ENCODE results near the gene TTC33.

The TTC33 gene

DNA sequence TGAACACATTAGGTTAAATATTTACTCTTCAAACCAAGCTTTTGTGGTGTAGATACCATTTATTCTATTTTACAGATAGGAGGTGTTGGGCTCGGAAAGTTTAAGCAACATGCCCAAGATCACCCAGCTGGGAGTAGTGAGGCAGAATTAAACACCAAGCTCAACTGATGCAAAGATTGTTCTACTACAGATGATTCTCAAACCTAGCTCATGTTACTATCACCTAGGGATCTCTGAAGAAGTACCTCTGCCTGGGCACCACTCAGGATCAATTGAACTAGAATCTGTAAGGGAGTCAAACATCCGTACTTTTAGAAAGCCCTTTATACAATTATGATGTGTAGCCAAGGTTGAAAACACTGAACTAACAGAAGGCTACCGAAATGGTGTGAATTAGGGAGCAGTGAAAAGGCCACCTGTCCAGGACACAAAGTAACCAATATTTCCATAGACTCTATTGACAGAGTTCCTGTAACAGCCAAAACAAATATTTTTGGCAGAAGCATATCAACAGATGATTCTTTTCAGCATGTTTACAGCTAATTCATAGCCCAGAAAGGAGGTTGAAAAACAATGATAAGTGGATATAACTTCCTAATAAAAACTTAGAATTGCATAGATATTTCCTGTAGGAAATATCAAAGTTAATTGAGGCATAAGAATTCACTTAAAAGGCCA is 234.5 kb downstream of the TTC33 start:
- DNase-seq (ENCODE audit: low spot score), result no peak

DNA sequence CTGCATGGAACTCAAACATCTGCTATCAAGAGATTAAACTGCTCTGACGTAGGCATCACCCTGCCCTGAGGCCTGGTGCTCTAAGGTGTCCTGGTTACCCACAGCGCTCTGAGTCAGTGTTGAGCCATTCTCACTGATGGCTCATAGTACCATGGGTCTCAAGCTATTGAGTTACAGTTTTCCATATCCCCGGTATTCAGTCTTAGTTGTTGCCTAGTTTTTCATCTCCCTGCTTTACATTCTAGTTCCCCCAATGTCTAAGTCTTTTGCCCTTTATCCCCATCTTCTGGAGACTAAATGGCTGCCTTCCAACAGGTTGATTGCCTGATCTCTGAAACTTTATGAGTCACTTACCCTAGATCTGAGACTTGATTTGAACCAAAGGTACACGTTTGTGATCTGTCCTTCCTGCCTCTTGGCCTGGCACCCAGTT is 237.3 kb downstream of the TTC33 start:
- DNase-seq (ENCODE audit: low spot score), result no peak

DNA sequence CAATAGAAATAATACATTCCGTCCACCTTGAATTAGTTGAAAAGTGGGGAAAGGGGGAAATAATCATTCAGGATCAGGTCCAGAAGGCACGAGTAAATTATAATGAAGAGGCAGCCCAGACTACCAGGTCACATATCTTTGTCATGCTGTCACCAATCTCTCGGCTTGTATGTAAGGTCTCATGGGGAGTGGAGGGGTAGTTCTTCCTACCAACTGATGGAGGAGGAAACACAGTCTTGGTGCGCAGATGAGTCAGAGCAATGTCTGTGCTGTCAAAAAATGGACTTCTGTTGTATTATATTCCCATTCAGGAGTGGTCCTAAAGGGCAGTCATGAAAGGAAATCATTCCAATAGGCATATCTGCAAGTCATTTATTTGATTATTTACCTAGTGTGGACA is 240.3 kb downstream of the TTC33 start:
- DNase-seq (ENCODE audit: low spot score), result no peak

DNA sequence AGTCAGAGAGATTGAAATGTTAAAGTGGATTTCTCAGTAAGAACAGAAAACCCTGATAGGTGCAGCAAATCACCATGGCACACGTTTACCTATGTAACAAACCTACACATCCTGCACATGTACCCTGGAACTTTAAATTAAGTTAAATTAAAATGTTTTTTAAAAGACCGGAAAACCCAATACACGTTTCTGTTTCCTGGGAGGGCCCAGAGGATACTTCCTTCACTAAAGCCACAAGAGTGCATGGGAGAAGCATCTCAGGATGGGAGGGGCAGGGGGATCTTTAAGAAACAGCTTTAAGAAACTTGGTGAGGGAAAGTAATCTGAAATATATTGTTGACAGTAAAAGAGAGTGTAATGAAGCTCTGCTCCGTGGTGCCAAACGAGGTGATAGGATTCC is 240.8 kb downstream of the TTC33 start:
- DNase-seq (ENCODE audit: low spot score), result no peak

DNA sequence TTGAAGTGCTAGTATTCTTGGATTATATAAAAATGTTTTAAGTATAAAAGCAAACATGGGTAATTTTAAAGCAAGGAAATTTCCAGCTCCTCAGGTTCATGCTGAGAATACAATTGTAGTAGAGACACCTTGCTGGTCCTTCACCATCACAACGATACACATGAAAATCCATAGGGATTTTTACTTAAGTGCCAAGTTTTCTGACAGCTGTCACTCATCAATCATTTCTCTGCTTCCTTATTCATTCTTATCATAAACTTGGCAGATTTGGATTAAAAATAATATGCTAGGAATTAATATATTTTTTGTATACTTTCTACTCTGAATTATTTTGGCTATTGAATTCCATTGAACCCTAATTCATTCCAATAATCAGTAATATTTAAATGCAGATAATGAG is 244.0 kb downstream of the TTC33 start:
- no peak for DNase-seq (ENCODE audit: low spot score)

DNA sequence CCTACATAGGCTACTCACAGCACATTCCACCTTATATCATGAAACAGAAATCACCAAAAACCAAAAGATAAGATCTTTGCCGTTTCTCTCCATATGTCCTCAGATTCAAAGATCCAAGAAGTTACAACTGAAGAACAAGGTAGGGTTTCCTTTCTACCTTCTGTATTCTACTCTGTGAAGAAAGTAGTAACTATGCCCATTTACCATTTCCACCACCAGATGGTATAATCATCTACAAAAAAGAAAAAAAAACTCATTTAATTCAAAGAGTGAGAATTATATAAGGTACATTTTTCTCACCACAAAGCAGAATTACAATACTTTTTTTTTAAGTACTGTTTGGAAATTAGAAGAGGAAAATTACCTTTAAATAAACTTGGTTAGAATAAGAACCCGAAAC is 248.7 kb downstream of the TTC33 start:
- DNase-seq (ENCODE audit: low spot score), result no peak

DNA sequence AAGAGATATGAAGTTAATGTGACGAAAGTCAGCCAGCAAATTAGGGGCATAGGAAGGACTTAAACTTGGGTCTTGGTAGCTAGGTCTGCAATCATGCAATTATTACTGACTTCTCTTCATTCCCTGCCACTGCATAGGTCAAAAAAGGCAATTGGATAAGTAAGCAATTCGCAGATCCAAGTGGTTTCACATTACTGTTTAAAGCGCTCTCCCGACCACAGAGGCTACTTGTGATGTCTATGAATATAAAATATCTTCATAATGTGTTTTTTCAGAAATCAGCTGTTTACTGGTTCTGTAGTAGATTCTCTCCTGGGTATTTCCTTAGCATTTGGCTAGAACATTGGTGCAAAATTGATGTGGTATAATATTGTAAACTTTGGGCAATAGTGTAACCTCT is 250.7 kb downstream of the TTC33 start:
- DNase-seq (ENCODE audit: low spot score), result no peak

DNA sequence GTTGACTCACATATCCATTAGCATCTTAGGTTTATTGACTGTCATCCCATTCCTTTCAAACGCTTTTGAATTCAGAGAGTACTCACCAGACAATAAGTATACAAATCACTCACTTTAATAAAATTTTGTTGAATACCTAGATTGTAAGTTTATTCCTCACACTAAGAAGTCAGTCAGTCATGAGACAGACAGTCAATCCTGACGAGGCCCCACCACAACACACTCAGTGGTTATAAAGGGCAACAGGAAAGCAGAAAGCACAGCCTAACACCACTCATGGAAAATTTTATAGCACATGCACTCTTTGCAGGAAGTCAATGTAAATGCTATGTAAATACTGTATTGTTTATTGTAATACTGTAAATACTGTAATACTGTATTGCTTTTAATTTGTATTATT is 252.3 kb downstream of the TTC33 start:
- no peak for DNase-seq (ENCODE audit: low spot score)

DNA sequence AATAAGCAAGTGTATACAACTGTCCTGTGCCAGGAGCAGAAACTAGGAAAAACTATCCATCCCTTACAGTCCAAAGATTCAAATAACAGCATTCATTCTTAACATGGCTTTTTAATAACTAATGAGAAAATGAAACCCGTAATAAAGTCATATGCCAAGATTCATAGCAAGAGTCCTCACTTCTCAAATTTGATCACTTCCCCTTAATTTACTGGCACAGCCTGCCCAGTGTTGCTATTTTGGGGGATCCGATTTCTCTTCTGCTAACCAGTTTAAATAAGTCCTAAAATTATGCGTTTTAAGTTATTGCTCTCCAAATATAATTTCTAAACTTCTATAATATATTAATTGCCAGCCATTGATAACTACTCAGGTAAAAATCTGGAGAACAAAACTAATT is 253.0 kb downstream of the TTC33 start:
- DNase-seq (ENCODE audit: low spot score), result no peak

DNA sequence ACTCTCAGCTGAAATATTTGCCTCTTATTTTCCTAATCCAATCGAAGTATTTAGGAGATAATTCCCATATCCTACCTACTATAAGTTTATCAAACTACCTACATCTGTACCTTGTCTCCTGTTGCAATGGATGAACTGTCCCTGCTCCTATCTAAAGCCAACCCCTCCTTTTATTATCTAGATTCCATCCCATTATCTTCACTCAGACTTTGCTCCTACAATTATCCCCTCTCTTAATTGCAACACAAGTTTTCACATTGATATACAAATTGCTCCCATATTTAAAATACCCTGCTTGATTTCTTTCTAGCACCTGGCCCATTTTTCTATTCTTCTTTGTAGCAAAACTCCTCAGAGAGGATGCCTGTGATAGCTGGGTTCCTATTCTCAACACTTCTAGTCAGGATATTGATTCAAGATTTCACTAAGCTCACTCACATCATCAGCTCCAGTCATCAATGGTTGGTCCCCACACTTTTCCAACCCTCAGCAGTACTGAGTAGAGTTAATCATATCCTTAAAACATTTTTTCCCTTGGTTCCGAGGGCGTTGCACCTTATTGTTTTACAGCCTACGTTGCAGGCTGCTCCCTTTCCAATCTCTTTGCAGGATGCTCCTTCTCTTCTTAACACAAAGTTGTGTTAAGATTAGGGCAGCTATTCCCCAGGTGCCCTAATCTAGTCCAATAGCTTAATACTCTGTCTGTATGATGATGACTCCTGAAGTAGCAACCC is 253.9 kb downstream of the TTC33 start:
- DNase-seq (ENCODE audit: low spot score), result no peak

DNA sequence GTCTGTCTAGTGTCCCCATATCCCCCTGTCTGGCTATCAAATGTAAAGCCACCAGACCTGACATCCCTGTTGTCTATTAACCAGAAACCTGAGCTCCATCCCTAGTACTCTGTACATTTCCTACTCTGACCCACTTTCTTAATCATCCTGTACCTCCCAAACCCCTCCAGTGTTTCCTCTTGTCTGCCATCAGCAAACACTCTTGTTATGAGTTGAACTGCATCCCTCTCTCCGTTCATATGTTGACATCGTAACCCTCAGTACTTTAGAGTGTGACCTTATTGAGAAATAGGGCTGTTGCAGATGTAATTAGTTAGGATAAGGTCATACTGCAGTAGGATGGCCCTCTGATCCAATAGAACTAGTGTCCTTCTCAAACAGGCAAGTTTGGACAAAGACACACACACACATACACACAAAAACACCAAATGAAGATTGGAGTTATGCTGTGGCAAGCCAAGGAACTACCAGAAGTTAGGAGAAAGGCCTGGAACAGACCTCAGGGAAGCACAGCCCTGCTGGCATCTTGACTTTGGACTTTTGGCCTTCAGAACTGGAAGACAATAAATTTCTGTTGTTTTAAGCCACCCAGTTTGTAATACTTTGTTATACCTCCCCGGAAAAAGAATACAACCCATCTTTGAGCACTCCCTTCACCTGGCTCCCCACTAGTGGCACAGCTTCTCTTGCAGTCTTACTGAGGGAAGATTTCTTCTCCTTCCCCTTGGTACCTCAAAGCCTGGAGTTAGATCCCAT is 256.1 kb downstream of the TTC33 start:
- DNase-seq (ENCODE audit: low spot score), result no peak

DNA sequence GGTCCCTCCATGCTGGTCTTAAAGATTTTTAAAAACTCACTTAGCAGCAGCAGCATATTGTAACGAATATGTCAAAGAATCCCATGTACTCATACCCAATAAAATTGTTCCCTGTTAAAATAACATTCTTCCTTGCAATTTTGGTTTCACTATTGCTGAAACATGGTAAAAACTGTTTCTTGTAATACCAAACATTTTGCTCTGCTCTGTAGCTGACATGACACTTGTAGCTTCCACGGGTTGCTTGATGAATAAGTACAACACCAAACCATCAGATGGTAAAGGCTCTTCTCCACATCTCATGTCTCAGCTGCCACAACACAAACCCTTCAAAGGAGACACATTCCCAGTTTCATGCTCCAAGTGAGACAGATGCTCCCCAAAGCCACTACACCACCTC is 256.8 kb downstream of the TTC33 start:
- DNase-seq (ENCODE audit: low spot score), result no peak

DNA sequence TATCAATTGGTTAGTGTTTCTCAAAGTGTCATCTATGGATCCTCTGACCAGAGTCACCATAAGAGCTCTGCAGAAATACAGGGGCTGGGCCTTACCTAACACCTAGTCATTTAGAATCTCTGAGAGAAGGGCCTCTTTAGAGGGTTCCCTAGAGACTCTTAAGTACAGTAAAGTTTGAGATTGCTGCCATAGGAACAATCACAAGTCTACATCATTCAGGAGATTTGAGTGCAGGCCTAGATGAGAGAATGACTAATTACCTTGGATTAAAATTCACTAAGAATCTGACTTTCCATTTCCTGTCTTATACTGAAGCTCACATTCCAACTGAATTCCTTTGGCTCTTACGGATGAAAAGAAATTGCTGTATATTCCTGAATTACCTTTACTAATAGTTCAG is 258.2 kb downstream of the TTC33 start:
- DNase-seq (ENCODE audit: low spot score), result no peak

DNA sequence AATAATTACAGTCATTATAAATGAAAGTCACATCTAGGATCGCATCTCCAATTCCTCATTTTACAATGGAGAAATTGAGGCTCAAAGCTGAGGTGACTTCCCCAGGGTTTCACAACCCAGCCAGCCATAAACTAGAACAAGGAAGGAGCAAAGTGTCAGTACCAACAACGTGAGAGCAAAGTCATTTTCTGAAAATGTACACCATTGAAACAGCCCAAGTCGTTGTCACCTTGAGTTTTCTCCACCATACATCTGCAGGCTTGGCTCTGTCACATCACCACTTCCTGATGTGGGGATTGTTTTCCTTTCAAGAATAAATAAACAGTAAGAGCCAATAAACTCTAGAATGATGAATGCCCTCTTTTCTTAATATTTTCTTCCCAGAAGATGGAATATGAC is 260.5 kb downstream of the TTC33 start:
- DNase-seq (ENCODE audit: low spot score), result no peak

DNA sequence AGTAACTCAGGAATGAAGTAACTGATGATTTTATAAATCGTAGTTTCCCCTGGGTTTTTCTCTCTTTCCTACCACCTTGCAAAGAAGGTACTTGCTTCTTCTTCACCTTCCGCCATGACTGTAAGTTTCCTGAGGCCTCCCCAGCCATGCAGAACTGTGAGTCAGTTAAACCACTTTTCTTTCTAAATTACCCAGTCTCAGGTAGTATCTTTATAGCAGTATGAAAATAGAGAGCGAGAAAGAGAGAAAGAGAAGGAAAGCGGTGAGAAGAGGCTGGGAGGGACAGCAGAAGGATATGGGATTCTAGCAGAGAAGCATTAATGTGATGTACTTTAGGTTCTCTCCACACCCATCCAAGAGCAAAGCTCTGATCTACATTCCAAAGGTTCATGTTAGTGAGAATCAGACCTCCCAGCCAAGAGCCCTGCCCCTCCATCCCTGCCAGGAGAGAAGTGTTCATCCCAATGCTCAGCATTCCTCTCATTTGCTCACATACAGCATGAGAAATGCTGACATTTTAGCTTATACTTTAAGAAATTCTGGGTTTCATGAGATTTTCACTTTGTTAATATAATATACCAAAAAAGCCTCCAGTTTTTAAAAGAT is 261.0 kb downstream of the TTC33 start:
- no peak for DNase-seq (ENCODE audit: low spot score)

DNA sequence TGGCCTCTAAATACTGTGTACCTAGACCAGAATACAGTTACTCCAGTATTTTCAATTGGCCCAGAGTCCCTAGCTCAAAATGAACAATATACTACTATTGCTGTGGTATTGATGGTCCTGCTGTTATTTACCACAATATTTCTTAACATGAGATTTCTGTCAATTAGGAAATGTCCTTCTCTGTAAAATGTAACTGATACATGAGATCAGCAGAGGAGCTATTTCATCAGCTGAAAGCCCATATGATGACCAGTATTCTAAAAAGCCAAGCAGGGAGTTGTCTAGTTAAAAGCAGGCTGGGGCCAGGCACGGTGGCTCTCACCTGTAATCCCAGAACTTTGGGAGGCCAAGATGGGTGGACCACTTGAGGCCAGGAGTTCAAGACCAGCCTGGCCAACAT is 263.7 kb downstream of the TTC33 start:
- no peak for DNase-seq (ENCODE audit: low spot score)

DNA sequence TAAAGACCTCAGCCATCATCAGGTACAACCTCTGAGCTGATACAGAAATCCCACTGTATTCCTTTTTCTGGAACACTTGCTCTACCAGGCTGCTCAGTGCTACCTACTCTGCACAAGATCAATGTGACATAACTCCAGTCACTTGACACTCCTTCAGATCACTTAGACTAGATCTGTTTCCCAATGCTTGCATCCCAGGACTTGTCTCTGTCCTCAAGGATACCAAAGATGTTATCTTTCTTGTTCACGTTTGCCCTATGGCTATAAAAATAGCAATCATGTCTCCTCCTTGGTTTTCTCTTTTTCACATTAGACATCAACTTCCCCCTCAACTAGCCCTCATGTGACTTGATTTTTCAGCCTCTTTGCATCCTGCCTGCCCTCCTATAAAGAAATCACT is 264.1 kb downstream of the TTC33 start:
- no peak for DNase-seq (ENCODE audit: low spot score)

DNA sequence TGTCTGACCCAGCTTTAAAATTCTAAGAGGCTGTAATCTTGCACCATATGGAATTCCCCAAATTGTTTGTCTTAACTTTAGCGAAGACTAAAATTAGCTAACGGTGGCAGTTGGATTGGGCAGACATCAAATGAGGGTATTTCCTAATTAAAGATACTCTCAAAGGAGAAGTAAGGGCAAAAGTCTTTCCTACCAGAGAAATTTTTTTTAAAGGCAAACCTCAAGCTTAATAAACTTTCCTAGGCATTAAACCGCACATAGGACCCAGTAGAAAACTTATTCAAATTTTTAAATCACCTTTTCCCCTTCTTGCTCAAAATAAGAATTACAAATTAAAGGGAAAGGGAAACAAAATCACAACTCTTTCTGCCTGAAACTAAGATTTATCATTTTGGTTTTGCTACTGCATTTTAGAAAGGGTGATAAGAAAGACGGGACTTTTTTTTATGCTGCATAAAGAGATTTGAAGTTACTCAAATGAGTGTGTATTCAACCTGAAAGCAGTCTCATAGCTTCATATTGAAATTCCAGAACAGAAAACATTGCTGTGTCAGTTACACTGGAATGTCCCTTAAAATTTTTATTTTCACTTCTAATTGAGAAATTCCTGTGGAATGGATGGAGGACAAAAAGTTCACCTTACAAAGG is 265.2 kb downstream of the TTC33 start:
- no peak for DNase-seq (ENCODE audit: low spot score)

DNA sequence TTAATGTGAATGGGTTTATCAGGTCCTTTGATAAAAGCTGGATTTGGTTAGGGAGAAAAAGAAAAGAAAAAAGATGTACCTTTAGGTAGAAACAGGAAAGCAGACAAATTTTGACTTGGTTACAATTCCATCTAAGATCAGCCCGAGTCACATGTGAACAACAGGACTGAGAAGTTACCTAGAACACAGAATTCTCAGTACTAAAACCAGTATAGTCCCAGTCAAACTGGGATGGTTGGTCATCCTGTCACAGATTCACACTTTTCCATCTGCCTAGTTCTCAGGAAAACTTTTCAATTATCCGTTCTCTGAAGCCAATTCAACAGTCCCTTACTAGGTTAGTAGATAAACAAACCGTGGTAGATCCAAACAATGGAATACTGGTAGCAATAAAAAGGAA is 266.3 kb downstream of the TTC33 start:
- no peak for DNase-seq (ENCODE audit: low spot score)

DNA sequence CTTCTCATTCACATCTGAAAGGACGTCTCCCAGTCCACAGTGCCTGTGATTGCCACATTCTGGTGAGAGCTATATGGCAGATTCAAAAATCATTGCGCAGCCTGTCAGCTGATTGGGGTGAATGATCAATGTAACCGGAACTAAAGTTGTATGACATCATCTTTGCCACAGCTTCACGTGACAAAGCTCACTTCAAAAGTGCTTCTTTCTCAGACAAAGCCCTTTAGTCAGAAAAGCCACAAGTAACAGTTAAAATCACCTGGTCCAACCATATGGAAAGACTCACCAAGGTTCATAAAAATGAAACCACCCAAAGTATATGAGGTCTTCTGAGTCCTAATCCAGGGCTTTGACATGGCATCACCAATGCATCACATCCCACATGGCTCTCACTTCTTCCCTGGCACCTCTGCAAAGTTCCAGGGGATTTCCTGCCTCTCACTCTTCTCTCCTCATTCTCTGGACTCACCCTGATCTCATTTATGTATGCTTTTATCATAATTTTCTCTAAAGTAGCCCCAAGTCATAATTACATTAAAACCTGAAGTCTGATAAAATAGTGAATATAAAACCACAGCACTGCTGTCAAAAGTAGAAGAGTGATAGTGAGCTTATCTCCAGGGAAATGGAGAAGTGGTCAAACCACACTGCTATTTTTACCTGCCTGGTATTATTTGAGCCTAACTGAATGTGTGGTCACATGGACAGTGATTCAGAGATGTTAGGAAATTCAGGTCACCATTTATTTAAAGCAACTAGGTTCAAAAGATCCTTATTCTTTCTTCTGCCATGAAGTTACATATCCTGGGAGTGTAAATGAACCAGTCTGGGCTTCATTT is 269.1 kb downstream of the TTC33 start:
- no peak for DNase-seq (ENCODE audit: low spot score)
